IMR-90 (cell line): ENCODE data around the gene SEMA5A. TPM values are rescaled to one million over a fixed set of nuclear protein-coding genes. Genes with fewer than 3 reads are reported as not detected.

Experiments
- ATAC-seq: fragments of 200-7000 bp; cut with Tn5 transposase; 2 replicates; pipeline ENCODE4 v1.9.1; 2020; ENCODE audit warnings: low read depth, mild to moderate bottlenecking, moderate library complexity
- BruUV-seq: library from RNA; stranded (reverse); fragments of 400-500 nt; replicated peaks from 2 replicates; lab custom pipeline; 2021; lab: Mats Ljungman, UMichigan
- CTCF ChIA-PET: fragments of 300-600 bp; formaldehyde crosslinking; extraction: SDS; loops from one replicate; lab custom pipeline; 2021; ENCODE audit warnings: antibody characterized with exemption; lab: Yijun Ruan, JAX
- POLR2A ChIA-PET: fragments of 300-600 bp; sonication (Branson Sonifier 250); formaldehyde crosslinking; loops from one replicate; lab custom pipeline; 2022; ENCODE audit warnings: antibody characterized with exemption; ENCODE audit not compliant: unreplicated experiment; lab: Charles Lee
- DNase-seq: peaks from one replicate; pipeline ENCODE4 v3.0.0; 2013
- H2AFZ ChIP-seq: replicated peaks from 2 replicates; pipeline ENCODE3; 2013; ENCODE audit warnings: low read length, mild to moderate bottlenecking; ENCODE audit not compliant: poor library complexity
- H2AK5ac ChIP-seq: 2 replicates; pipeline ENCODE4 v1.6.1; 2013; ENCODE audit warnings: low read depth, low read length, inconsistent platforms
- H2AK9ac ChIP-seq: replicated peaks from 2 replicates; pipeline ENCODE3; 2013; ENCODE audit warnings: mild to moderate bottlenecking, low read depth, low read length, moderate library complexity; ENCODE audit not compliant: poor library complexity
- H2BK120ac ChIP-seq: 2 replicates; pipeline ENCODE4 v1.6.1; 2013; ENCODE audit warnings: low read depth, low read length, inconsistent platforms
- H2BK15ac ChIP-seq: 3 replicates; pipeline ENCODE4 v1.6.1; 2013; ENCODE audit warnings: low read depth, low read length, inconsistent platforms
- H2BK20ac ChIP-seq: 2 replicates; pipeline ENCODE4 v1.6.1; 2013; ENCODE audit warnings: low read depth, mild to moderate bottlenecking, inconsistent platforms, low read length, moderate library complexity
- H2BK5ac ChIP-seq: 2 replicates; pipeline ENCODE4 v1.6.1; 2013; ENCODE audit warnings: mild to moderate bottlenecking, low read depth, low read length, inconsistent platforms; ENCODE audit not compliant: poor library complexity, severe bottlenecking
- H3K14ac ChIP-seq: replicated peaks from 2 replicates; pipeline ENCODE4 v1.6.1; 2013; ENCODE audit warnings: low read depth, low read length, inconsistent platforms
- H3K18ac ChIP-seq: 2 replicates; pipeline ENCODE4 v1.6.1; 2013; ENCODE audit warnings: low read depth, low read length, control low read depth
- H3K23ac ChIP-seq: 2 replicates; pipeline ENCODE4 v1.6.1; 2013; ENCODE audit warnings: low read depth, low read length, inconsistent platforms
- H3K27ac ChIP-seq: 2 replicates; pipeline ENCODE4 v1.5.1; 2013; ENCODE audit warnings: mild to moderate bottlenecking, control low read depth, low read length; ENCODE audit not compliant: insufficient read depth
- H3K27me3 ChIP-seq: 2 replicates; pipeline ENCODE4 v1.6.1; 2013; ENCODE audit warnings: low read length; ENCODE audit not compliant: control insufficient read depth, insufficient read depth
- H3K36me3 ChIP-seq: 2 replicates; pipeline ENCODE4 v1.6.1; 2013; ENCODE audit warnings: low read length, mixed read lengths; ENCODE audit not compliant: control insufficient read depth, insufficient read depth
- H3K4ac ChIP-seq: 2 replicates; pipeline ENCODE4 v1.6.1; 2013; ENCODE audit warnings: low read depth, low read length, inconsistent platforms
- H3K4me1 ChIP-seq: 2 replicates; pipeline ENCODE4 v1.6.1; 2013; ENCODE audit warnings: low read length, mixed read lengths; ENCODE audit not compliant: control insufficient read depth, insufficient read depth
- H3K4me2 ChIP-seq: 2 replicates; pipeline ENCODE4 v1.6.1; 2013; ENCODE audit warnings: low read depth, mild to moderate bottlenecking, control low read depth, low read length, moderate library complexity
- H3K4me3 ChIP-seq: 2 replicates; pipeline ENCODE4 v1.5.1; 2013; ENCODE audit warnings: low read depth, mild to moderate bottlenecking, control low read depth, low read length, moderate library complexity; ENCODE audit not compliant: insufficient read depth
- H3K56ac ChIP-seq: 2 replicates; pipeline ENCODE4 v1.6.1; 2013; ENCODE audit warnings: low read length, inconsistent platforms; ENCODE audit not compliant: insufficient read depth; ENCODE audit errors: extremely low read depth
- H3K79me1 ChIP-seq, 2 experiments: 2 replicates each; pipeline ENCODE4 v1.6.1; 2013; ENCODE audit warnings: low read length in 2 of 2, inconsistent platforms in 1 of 2, low read depth in 1 of 2
- H3K9ac ChIP-seq: 2 replicates; pipeline ENCODE4 v1.6.1; 2013; ENCODE audit warnings: low read depth, low read length, control low read depth
- H3K9me1 ChIP-seq: 2 replicates; pipeline ENCODE4 v1.6.1; 2013; ENCODE audit warnings: low read length, inconsistent platforms; ENCODE audit not compliant: insufficient read depth
- H3K9me3 ChIP-seq: 2 replicates; pipeline ENCODE4 v1.6.1; 2013; ENCODE audit warnings: low read length; ENCODE audit not compliant: control insufficient read depth, insufficient read depth
- H4K20me1 ChIP-seq: 2 replicates; pipeline ENCODE4 v1.6.1; 2013; ENCODE audit warnings: low read length, inconsistent platforms; ENCODE audit not compliant: insufficient read depth
- H4K5ac ChIP-seq: 2 replicates; pipeline ENCODE4 v1.6.1; 2013; ENCODE audit warnings: mild to moderate bottlenecking, low read depth, low read length, control low read depth
- H4K8ac ChIP-seq, 2 experiments: 2 replicates each; pipeline ENCODE4 v1.6.1; 2013; ENCODE audit warnings: low read depth in 2 of 2, low read length in 2 of 2, control low read depth in 1 of 2, inconsistent platforms in 1 of 2
- H4K91ac ChIP-seq: 2 replicates; pipeline ENCODE4 v1.6.1; 2013; ENCODE audit warnings: low read depth, low read length, inconsistent platforms; ENCODE audit not compliant: insufficient read depth
- BHLHE40 ChIP-seq: fragments of 150-350 bp; IDR thresholded peaks from 2 replicates; pipeline ENCODE4 v1.6.1; 2016; ENCODE audit warnings: mild to moderate bottlenecking, low read depth, low read length
- CTCF ChIP-seq: conservative IDR thresholded peaks from 2 replicates; pipeline ENCODE4 v1.5.1; 2012; ENCODE audit warnings: mild to moderate bottlenecking, low read depth, low read length, improper control_type of control experiment
- FOS ChIP-seq: fragments of 150-350 bp; IDR thresholded peaks from 2 replicates; pipeline ENCODE4 v1.6.1; 2016; ENCODE audit warnings: low read depth, low read length
- MAFK ChIP-seq: IDR thresholded peaks from 2 replicates; pipeline ENCODE4 v1.6.1; 2012; ENCODE audit warnings: low read depth, low read length, improper control_type of control experiment
- MAZ ChIP-seq: IDR thresholded peaks from 2 replicates; pipeline ENCODE4 v1.6.1; 2012; ENCODE audit warnings: low read depth, mild to moderate bottlenecking, low read length, improper control_type of control experiment, moderate library complexity, borderline replicate concordance
- NFE2L2 ChIP-seq: fragments of 150-350 bp; IDR thresholded peaks from 2 replicates; pipeline ENCODE4 v1.6.1; 2016; ENCODE audit warnings: low read depth, mild to moderate bottlenecking, low read length
- POLR2A ChIP-seq: IDR thresholded peaks from 2 replicates; pipeline ENCODE4 v1.6.1; 2012; ENCODE audit warnings: mild to moderate bottlenecking, low read depth, low read length
- RAD21 ChIP-seq: IDR thresholded peaks from 2 replicates; pipeline ENCODE4 v1.6.1; 2012; ENCODE audit warnings: low read length, improper control_type of control experiment
- RFX5 ChIP-seq: IDR thresholded peaks from 2 replicates; pipeline ENCODE4 v1.8.0; 2012; ENCODE audit warnings: low read depth, mild to moderate bottlenecking, low read length, moderate library complexity
- SMC3 ChIP-seq: fragments of 150-350 bp; IDR thresholded peaks from 2 replicates; pipeline ENCODE4 v1.6.1; 2016; ENCODE audit warnings: low read depth, mild to moderate bottlenecking, antibody characterized with exemption, low read length, moderate library complexity
- USF2 ChIP-seq: fragments of 150-350 bp; IDR thresholded peaks from 2 replicates; pipeline ENCODE4 v1.6.1; 2017; ENCODE audit warnings: mild to moderate bottlenecking, antibody characterized with exemption, low read length, low read depth
- WGBS, 2 experiments: methylation state at CpG; one replicate each; pipeline versions ENCODE4 v1.1.5 to v1.1.7; 2013; ENCODE audit warnings: missing lambda C conversion rate in 2 of 2; ENCODE audit not compliant: insufficient read length in 1 of 2; ENCODE audit errors: extremely low coverage in 2 of 2; 5-methylcytosine and 5-hydroxymethylcytosine counted together
- dilution Hi-C: fragments of 300-500 bp; cut with HindIII; formaldehyde crosslinking; loops from one replicate; pipeline ENCODE4 v1.14.3; 2018; ENCODE audit warnings: low sequenced_read_pairs; ENCODE audit not compliant: unreplicated experiment
- in situ Hi-C: fragments of 300-500 bp; cut with MboI; formaldehyde crosslinking; loops from 3 replicates; pipeline ENCODE4 v1.14.3; 2019; ENCODE audit warnings: low sequenced_read_pairs, inconsistent platforms, mixed read lengths
- intact Hi-C: fragments of 100-400 bp; cut with micrococcal nuclease; formaldehyde crosslinking; loops from 2 replicates; pipeline ENCODE4 v1.10.0; 2022
- polyA plus RNA-seq, 3 experiments: library from polyadenylated mRNA; depleted of rRNA; stranded (reverse); fragments of >200 nt; gene quantifications; 2 replicates each; pipeline ENCODE4 v1.2.3, GENCODE V29; 2012; ENCODE audit warnings: low replicate concordance in 1 of 3
- total RNA-seq: library from RNA; depleted of rRNA; stranded (reverse); fragments of >200 nt; gene quantifications from 2 replicates; pipeline ENCODE4 v1.2.3, GENCODE V29; 2012

SEMA5A gene
- total and polyA plus RNA-seq, 2 of the 4 experiments (the other 2 are of a cell fraction), result 8.2 to 9.9 TPM

- Histone ChIP-seq H3K27ac (no peak overlapping the region), H3K18ac (no peak overlapping the region), H2AFZ (no peak overlapping the region), H3K9ac (no peak overlapping the region), H4K5ac (no peak overlapping the region), H3K79me1 (peaks cover 18 to 22% of the 10 kb centered on the region in 2 experiments; a peak in 3 of 4 replicates), H3K36me3 (peaks cover 24% of the 10 kb centered on the region), H3K4me1 (peaks cover 2% of the 10 kb centered on the region; the same call in 1 of the 2 replicates), H3K9me1 (peaks cover 6% of the 10 kb centered on the region), H3K4ac (no peak overlapping the region), H2BK15ac (no peak overlapping the region), H4K8ac (no peak overlapping the region), H3K27me3 (no peaks in the 10 kb centered on the region), H3K23ac (no peak overlapping the region), H4K20me1 (peaks cover 4% of the 10 kb centered on the region; the same call in 1 of the 2 replicates), H3K56ac (no peak overlapping the region), H2BK20ac (no peak overlapping the region), H3K9me3 (no peaks in the 10 kb centered on the region), H3K14ac (no peak overlapping the region), H2AK5ac (no peak overlapping the region), H3K4me3 (no peak overlapping the region), H3K4me2 (no peak overlapping the region), H2AK9ac (no peak overlapping the region), H2BK5ac (no peak overlapping the region), H2BK120ac (no peak overlapping the region), H4K91ac (no peak overlapping the region)
- ATAC-seq, result no peak
- in situ Hi-C loops (loop anchor here (10.0 kb wide), 1 partner anchor 671 kb away; no protein-coding TSS in a partner anchor), intact Hi-C loops (no loop called here), dilution Hi-C loops (no loop called here)
- TF ChIP-seq CTCF, result no peak
- no peak for TF ChIP-seq BHLHE40
- no peak for TF ChIP-seq MAZ
- no peak for TF ChIP-seq USF2
- no peak for TF ChIP-seq MAFK
- TF ChIP-seq FOS, result no peak
- no peak for TF ChIP-seq RFX5
- no peak for TF ChIP-seq RAD21
- TF ChIP-seq POLR2A, result no peak
- no peak for TF ChIP-seq SMC3
- TF ChIP-seq NFE2L2, result no peak
- CTCF ChIA-PET, result no interaction called here
- POLR2A ChIA-PET, result interaction anchor here (0.6 kb wide), 1 partner anchor 204 kb away, joined by 3 read pairs; no protein-coding TSS in a partner anchor
- no TSS peak for BruUV-seq
- DNase-seq, result no peak
- whole genome bisulfite sequencing, 2 experiments, result 68 to 100% methylated on average over 1 to 3 of the region's 5 CpGs
Measured at GRCh38 chr5:9554122-9554521, 8.2 kb upstream of the SEMA5A start.
